Stimulated activated CD8-positive, alpha-beta memory T cell treated with anti-CD3 and anti-CD28 coated beads, Interleukin-12 subunit alpha, Interleukin-12 subunit beta, amount 100 ng/mL, for 4 hours (primary cell): Measurements from ENCODE around the gene HMGCR.

ENCODE experiments used
- DNase-seq: peaks from one replicate; pipeline ENCODE4 v3.0.0-alpha.2; 2020; ENCODE audit warnings: low read depth

HMGCR gene

GRCh38 chr5:75340714-75341478, 3.9 kb downstream of the HMGCR start:
- no peak for DNase-seq

- DNase-seq = no peak
Observed at GRCh38 chr5:75341934-75342333, 4.9 kb downstream of the HMGCR start.

- DNase-seq = no peak
Observed at GRCh38 chr5:75342836-75343235, 5.8 kb downstream of the HMGCR start.

- DNase-seq = no peak
Observed at GRCh38 chr5:75348241-75348640, 11.2 kb downstream of the HMGCR start.

GRCh38 chr5:75349663-75350062, 12.6 kb downstream of the HMGCR start:
- no peak for DNase-seq

- no peak for DNase-seq
Observed at GRCh38 chr5:75351139-75351926, 14.3 kb downstream of the HMGCR start.

- no peak for DNase-seq
Observed at GRCh38 chr5:75355236-75355635, 18.2 kb downstream of the HMGCR start.

- DNase-seq = no peak
Observed at GRCh38 chr5:75356719-75357118, 19.7 kb downstream of the HMGCR start.

GRCh38 chr5:75358117-75358516, 21.1 kb downstream of the HMGCR start:
- no peak for DNase-seq

GRCh38 chr5:75361310-75361709, 24.3 kb downstream of the HMGCR start:
- DNase-seq = no peak

GRCh38 chr5:75362474-75362975, 25.5 kb downstream of the HMGCR start:
- DNase-seq = no peak

GRCh38 chr5:75363111-75363510, 26.1 kb downstream of the HMGCR start:
- no peak for DNase-seq

- no peak for DNase-seq
Observed at GRCh38 chr5:75363726-75364495, 26.9 kb downstream of the HMGCR start.

- no peak for DNase-seq
Observed at GRCh38 chr5:75364571-75365280, 27.7 kb downstream of the HMGCR start.

GRCh38 chr5:75365740-75366139, 28.7 kb downstream of the HMGCR start:
- DNase-seq = no peak

GRCh38 chr5:75366787-75367186, 29.8 kb downstream of the HMGCR start:
- DNase-seq = no peak

GRCh38 chr5:75367401-75367800, 30.4 kb downstream of the HMGCR start:
- no peak for DNase-seq

GRCh38 chr5:75368391-75368790, 31.4 kb downstream of the HMGCR start:
- DNase-seq = no peak

GRCh38 chr5:75373862-75374261, 36.8 kb downstream of the HMGCR start:
- DNase-seq = no peak

GRCh38 chr5:75374394-75374814, 37.4 kb downstream of the HMGCR start:
- DNase-seq = no peak

- no peak for DNase-seq
Observed at GRCh38 chr5:75375414-75375813, 38.4 kb downstream of the HMGCR start.

- no peak for DNase-seq
Observed at GRCh38 chr5:75380099-75380498, 43.1 kb downstream of the HMGCR start.
